ENCODE results near the gene GTPBP4.

GTPBP4 gene

DNA sequence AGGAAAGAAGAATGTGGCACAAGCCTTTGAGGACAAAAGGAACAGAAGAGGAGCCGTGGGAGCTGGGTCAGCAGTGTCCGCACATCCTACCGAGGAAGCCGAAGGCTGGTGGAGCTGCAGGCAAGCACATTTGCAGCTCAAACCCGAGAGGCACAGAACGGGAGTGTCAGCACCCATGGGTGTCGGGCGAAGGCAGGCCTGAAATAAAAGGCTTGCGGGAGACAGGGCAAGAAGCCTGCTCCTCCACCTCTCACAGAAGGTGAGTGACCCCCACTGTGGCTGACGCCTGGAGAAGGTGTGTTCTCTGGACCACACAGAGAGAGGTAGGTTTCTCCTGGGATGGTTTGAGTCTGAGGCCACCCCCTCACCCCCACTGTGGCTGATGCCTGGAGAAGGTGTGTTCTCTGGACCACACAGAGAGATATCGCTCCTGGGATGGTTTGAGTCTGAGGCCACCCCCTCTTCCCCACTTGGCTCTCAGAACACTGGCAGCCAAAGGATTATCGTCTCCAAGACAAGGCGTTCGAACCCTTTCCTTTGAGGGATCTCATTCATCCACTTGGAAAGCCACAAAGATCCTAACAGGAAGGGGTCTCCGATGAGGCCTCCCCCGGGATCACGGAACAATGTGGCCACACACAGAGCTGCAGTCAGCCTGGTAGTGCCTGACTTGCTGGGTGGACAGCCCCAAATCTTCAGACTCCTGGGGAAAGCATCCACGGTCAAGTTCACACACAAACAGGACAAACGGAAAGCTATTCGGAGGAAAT lies 21.6 kb upstream of the GTPBP4 start:
- no peak for DNase-seq (ENCODE audit: low read depth in 2 of 2, low spot score in 1 of 2)

DNA sequence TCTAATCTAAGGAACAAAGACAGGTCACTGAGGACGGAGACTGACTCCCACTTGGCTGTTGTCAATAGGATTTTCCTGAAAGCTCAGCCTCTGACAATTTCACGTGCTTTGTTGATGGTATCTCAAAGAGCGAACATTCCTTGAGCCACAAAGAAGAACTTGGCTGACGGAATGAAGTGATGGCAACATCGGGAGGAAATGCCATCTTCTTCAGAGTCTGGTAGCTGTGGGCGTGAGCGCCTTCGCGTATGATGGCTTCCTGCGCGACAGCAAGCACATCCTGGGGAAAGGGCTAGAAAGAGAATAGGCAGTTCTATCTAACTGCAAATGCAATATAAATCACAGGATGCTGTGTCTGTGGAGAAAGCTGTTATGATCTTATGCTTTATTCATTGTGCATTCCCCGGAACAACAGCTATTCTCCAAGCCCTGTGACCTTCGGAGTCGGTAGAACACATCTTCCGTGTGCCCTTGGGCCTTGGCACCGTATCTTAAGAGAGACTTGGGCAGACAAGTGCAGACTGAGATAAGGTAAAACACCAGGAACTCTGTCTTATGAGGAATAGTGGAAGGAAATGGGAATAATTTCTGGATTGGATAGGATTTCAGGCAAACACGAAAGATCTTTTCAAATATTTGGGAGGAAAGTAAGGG lies 19.6 kb upstream of the GTPBP4 start:
- no peak for DNase-seq (ENCODE audit: low read depth in 2 of 2, low spot score in 1 of 2)

DNA sequence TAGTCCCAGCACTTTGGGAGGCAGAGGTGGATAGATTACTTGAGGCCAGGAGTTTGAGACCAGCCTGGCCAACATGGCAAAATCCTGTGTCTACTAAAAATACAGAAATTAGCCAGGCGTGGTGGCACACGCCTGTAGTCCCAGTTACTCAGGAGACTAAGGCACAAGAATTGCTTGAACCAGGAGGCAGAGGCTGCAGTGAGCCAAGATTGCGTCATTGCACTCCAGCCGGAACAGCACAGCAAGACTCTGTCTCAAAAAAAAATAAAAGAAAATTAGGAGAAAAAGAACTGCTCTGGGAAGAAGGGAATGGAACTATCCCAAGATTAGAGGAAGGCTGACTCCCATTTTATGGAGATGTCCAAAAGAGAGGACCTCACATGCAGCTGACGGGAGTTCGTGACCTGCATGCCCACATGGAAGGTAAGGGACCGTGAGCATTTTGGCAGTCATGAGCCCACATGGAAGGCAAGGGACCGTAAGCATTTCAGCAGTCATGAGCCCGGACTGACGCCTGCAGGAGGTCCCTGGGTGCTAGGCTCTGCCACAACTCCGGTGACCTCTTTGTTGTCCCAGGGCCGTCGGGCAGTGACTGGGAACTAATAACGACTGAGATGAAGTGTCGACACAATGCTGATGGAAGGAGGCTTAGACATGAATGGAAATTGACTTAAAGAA lies 18.6 kb upstream of the GTPBP4 start:
- no peak for DNase-seq (ENCODE audit: low read depth in 2 of 2, low spot score in 1 of 2)

DNA sequence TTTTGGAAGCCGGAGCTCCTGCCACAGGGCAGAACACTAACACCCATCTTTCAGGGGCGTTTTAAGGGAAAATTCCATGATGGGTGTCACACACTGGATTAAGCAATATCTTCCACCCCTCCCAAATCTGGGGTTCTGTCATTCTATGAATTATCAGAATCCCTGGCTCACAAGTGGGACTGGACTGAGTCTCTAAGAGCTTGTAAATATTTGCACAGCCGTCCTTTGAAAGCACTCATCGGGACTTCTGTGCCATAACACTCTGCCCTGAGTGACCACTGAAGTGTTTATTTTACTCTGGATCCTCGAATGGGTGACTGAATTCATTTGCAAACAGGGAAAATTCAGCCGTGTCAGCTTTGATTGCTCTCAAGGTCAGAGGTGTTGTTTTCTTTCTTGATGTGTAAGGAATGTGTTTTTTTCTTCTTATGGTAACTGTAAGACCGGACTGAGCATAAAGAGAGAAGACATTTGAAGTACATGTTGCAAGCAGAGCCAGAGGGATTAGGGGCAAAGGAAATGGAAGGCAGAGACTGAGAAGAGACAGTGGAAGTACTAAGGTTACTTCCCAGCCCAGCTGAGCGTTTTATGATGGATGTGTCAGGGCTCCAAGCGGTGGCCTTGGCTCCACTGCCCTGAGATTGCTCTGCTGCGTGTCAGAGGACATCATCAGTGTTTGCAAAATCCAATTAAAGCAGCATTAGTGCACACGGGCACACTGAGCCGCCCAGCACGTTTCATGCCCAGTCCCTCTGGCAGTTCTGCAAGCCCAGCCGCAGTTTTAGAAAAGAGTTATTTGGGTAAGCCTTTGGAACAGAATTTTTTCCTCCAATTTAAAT lies 17.7 kb upstream of the GTPBP4 start:
- DNase-seq (ENCODE audit: low read depth in 2 of 2, low spot score in 1 of 2): no peak

DNA sequence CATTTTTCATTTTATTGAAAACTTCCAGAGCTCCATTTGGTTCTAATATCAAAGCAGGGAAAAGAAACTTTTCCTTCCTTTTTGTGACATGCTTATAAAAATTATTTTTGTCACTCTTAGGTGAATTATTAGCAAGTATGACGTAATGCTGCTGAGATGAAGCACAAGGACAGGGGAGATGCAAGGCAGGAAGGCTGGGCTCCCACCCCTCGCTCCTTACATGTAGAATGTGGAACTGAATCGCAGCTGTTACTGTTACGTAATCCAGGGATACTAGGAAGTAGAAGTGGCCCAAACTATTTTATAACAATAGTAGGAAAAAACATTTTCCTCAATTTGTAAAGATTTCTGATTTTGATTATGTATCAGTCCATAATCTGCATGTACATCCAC lies 17.1 kb upstream of the GTPBP4 start:
- DNase-seq (ENCODE audit: low read depth in 2 of 2, low spot score in 1 of 2): no peak

DNA sequence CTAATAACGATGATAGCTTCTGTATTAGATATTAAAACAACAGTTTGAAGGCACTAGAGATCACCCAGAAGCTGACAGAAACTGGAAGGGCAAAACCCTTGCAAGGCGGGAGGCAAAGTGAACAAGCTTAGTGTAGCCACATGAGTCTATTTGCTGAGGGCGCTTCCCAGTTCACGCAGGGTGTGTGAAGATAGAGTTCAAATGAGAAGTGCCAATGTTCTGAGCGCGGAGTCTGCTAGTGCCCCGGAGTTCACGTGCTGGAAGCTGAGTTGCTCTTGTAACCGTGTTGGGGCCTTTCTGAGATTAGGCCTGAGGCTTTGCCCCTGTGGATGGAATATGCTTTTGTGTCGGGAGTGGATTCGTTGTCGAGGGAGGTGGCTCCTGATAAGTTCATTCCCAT lies 16.6 kb upstream of the GTPBP4 start:
- no peak for DNase-seq (ENCODE audit: low read depth in 2 of 2, low spot score in 1 of 2)

DNA sequence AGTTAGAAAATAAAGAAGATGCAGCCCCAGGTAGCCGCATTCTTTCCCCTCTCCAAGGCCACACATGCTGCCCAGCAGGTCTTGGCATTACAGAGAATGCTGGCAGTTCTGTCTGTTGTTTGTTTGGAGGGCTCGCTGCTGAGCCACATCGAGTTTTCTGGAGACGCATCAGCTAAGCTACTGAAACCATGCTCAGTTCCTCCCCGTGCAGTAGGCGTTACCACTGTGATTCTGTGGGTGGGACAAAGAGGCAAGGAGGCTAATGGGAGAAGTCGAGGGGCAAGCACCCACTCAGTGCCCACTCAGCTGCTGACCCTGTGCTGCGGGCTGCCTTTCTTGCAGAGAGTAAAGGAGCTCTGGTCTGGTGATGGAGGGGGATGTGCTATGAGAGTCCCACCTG lies 15.5 kb upstream of the GTPBP4 start:
- DNase-seq (ENCODE audit: low read depth in 2 of 2, low spot score in 1 of 2): no peak

DNA sequence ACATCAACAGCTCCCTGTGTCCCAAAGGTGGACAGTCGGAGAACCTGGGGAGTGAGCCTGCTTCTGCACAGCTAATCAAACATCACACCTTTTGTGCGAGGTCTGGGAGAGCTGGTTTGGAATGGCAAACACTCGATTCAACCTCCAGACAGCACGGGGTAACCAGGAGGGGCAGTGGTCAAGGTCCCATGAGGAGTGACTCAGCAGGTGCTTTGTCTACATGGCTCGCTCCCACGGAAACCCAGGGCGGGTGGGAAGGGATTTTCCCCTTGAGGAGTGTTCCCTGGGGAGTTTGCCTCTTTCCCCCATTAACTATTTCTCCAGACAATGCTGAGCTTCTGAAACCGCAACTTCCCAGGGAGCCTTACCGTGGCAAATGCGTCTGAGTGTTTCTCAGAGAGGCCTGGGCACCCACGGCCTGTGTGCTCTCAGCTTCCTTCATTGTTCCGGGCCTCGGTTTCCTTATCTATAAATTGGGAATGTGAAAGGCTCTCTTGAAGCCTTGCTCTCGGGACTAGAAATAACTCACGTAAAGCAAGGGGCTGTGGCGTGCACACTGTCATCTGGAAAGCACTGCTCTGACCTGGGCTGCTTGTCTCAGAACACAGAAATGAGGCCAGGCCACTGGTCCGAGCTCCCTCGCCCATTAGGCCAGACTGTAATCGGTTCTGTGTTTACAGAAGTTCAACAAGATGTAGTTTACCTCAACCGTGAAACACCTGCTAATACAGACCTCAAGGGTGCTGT lies 14.0 kb upstream of the GTPBP4 start:
- no peak for DNase-seq (ENCODE audit: low read depth in 2 of 2, low spot score in 1 of 2)

DNA sequence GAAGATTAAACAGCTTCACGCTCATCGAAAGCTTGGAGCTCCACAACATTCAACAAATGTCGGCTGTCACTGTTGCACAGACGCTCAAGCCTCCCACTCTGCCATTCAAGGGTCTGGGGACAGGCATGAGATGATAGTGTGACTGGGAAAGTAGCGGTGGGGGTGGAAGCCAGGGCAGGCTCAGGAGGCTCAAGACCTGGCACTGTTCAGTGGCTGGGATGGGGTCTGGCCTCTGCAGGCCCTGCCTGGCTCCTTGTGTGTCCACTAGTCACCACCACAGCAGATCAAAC lies 13.5 kb upstream of the GTPBP4 start:
- DNase-seq (ENCODE audit: low read depth in 2 of 2, low spot score in 1 of 2): no peak

DNA sequence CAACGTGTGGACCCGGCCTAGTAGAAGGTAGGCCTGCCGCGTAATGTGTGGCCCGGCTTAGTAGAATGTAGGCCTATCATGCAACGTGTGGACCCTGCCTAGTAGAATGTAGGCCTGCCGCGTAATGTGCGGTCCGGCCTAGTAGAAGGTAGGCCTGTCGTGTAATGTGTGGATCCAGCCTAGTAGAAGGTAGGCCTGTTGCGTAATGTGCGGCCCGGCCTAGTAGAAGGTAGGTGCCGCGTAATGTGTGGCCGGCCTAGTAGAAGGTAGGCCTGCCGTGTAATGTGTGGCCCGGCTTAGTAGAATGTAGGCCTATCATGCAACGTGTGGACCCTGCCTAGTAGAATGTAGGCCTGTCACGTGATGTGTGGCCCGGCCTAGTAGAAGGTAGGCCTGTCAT lies 11.9 kb upstream of the GTPBP4 start:
- no peak for DNase-seq (ENCODE audit: low read depth in 2 of 2, low spot score in 1 of 2)

DNA sequence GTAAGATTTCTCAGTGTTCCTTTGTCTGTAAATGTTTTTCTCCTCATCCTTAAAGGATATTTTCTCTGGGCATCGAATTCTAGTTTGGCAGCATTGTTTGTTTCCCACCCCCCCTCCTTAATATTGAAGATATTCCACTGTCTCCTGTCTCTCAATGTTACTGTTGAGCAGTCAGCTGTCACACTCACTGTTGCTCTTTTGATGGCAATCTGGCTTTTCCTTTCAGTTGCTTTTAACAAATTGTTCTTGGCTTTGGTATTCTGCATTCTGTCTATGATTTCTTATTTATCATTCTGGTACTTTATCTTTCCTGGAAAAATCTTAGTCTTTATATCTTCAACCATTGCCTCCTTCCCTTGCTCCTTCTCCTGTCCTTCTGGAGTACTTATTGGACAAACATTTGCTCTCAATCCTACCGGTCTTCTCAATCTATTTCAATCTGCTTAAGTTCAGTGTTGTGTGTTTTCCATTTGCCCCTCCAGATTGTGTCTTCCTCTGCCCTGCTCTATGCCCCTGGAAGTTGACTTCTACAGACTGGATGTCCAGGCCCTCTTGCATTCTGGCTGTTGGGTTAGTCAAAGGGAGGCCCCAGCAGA lies 9.3 kb upstream of the GTPBP4 start:
- no peak for DNase-seq (ENCODE audit: low read depth in 2 of 2, low spot score in 1 of 2)

DNA sequence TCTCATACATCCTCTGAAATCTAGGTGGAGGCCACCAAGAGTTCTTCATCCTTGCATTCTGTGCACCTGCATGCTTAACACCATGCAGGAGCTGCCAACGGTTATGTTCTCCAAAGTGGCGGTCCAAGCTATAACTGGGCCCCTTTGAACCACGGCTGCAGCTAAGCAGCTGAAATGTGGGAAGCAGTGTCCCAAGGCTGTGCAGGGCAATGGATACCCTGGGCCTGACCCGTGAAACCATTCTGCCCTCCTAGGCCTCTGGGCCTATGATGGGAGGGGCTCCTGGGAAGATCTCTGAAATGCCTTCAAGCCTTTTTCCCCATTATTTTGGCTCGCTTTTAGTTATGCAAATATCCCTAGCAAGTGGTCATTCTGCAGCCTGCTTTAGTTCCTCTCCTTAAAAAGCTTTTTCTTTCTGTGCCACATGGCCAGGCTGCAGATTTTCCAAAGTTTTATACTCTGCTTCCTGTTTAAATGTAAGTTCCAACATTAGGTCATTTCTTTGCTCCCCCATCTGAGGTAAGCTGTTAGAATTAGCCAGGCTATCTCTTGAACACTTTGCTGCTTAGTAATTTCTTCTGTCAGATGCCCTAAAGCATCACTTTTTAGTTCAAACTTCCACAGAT lies 7.7 kb upstream of the GTPBP4 start:
- DNase-seq (ENCODE audit: low read depth in 2 of 2, low spot score in 1 of 2): no peak

DNA sequence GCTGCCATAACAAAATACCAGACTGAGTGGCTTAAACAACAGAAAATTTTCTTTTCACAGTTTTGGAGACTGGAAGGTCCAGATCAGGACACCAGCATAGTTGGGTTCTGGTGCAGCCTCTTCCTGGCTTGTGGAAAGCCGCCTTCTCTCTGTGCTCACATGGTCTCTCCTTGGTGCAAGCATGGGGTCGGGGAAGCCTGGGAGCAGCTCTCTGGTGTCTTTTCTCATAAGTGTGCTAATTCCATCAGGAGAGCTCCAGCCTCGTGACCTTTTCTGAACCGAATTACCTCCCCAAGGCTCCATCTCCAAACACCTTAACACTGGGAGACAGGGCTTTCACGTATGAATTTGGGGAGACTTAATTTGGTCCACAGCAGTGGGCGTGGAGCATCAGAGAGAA lies 4.8 kb upstream of the GTPBP4 start:
- DNase-seq (ENCODE audit: low read depth in 2 of 2, low spot score in 1 of 2): no peak

DNA sequence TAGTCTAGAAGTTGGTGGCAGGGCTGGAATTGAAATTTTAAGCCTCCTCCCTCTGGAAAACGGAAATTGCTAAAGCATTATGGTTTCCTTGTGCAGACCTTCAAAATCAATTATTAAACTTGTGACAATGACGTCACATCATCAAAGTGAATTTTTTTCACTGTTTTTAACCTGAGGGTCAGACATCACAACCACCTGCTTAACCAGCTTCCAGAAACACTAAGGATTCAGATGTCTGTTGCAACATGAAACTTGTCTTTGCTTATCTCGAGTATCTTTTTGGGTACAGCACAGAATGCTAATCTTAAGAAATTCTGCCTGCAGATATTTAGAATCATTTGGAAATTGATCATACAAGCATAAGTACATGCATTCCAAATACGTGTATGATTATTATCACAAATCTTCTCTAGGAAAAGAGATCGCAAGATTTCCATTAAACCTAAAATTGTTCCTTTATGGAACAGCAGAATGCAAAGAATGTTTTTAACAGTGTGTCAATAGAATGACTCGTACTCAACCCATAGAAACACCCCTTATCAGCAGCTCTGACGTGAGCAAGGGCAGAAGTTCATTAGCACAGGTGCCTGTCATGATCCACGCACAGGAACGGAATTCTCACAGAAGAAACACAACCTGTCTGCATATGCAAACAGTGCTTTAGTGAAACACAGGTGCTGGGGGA lies 4.1 kb upstream of the GTPBP4 start:
- DNase-seq (ENCODE audit: low read depth in 2 of 2, low spot score in 1 of 2): no peak

DNA sequence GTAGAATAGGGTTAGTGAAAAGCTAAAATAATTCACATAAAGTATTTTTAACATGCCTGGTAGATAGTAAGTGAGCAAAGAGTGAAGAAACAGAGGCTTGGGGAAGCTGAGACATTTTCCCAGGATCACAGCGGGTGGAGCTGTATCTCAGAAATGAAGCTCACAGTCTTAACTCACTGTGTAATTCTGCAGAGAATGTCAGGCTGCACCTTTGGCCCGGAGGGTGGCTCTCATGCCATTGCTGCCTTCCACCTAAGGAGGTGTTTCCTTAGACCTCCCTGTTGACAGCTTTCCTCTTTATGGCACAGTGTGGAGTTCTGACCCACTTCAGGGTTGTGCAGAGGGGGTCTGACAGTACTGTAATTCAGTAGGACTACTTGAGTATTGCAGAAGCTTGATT lies 2.9 kb upstream of the GTPBP4 start:
- no peak for DNase-seq (ENCODE audit: low read depth in 2 of 2, low spot score in 1 of 2)

DNA sequence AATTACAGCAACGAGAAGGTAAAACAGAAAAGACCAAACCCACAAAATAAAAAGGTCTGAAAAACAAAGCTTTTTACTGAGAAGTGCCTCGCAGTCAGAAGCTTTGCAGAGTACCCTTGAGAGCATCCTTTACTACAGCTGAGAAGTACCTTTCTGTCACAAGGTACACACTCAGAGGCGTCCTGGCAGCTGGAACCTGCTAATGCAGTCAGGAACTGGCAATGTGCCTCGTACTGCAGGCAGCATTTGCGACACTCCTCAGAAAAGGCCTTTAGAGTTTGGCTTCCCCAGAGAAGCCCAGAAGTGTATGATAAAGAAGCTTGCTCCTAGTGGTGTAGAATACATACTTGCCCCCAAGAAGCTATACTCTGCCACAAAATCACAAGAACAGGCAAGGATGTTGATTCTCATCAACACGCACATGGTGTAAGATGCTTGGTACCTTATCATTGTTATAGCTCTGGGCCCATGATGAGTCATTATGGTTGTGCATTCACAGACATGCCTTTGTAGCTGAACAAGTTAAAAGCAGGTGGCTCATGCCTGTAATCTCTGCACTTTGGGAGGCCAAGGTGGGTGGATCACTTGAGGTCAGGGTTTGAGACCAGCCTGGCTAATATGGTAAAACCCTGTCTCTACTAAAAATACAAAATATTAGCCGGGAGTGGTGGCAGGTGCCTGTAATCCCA lies 2.0 kb upstream of the GTPBP4 start:
- DNase-seq (ENCODE audit: low read depth in 2 of 2, low spot score in 1 of 2): no peak

DNA sequence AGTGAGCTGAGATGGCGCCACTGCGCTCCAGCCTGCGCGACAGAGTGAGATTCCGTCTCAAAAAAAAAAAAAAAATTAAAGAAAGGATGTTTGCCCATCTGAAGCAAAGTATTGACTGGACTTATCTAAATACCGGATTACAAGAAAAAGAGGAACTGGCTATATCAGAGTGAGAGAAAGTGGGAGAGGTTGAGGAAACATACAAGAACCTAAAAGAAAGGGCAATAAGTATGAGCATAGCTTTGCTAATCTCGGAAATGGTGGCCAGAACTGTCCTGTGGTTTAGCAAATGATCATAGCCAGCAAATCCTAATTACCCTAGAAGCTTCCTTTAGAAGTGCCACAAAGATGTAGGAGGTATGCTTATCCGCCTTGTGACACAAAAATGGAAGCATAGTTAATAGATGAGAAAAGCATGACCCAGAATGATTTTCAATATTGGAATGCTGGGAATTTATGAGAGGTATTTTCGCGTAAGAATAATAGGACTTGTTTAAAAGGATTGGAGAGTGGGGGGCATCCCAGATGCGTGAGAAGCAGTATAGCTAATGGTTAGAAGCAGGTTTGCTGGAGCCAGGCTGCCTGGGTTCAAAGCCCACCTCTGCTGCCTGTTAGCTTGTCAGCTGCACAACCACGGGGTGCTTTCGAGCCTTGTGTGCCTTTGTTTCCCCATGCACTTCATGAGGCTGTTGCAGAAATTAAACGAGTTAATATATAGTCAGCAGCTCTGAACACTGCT lies 1.2 kb upstream of the GTPBP4 start:
- DNase-seq (ENCODE audit: low read depth in 2 of 2, low spot score in 1 of 2): no peak

DNA sequence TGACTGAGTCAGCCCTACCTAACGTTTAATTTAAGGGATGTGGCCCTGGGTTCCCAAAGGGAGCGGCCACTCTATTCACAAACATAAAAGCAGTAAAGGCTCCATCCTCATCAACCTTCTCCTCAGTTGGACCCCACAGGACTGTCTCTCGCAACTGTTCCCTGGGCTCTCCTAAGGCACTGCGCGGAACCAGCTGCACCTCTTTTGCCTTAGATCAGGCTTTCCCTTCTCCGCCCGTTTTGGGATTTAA lies 689 bp upstream of the GTPBP4 start:
- no peak for DNase-seq (ENCODE audit: low read depth in 2 of 2, low spot score in 1 of 2)
